Stimulated activated naive B cell treated with anti-CD40 and anti-IgM and Interleukin-4, amounts not matched to agents 10 μg/mL and 1 μg/mL and 100 μg/mL, for 72 hours (primary cell): ENCODE measurements around the gene KAZN.

Source experiments
- ATAC-seq, 2 donors: fragments of 150-1000 bp; cut with Tn5 transposase; replicated peaks; 2 replicates each; pipeline ENCODE4 v1.10.0; 2021; ENCODE audit warnings: moderate library complexity in 1 of 2
- DNase-seq: peaks from one replicate; pipeline ENCODE4 v3.0.0; 2021
- H3K27ac Mint-ChIP-seq: one replicate; pipeline ENCODE4 v1.8.0; 2022; ENCODE audit warnings: mild to moderate bottlenecking, mixed read lengths
- H3K27me3 Mint-ChIP-seq, 2 donors: one replicate each; pipeline ENCODE4 v1.8.0; 2022; ENCODE audit warnings: mixed read lengths in 2 of 2
- H3K36me3 Mint-ChIP-seq, 2 donors: one replicate each; pipeline ENCODE4 v1.8.0; 2022; ENCODE audit warnings: mixed read lengths in 2 of 2, mild to moderate bottlenecking in 1 of 2
- H3K4me1 Mint-ChIP-seq, 2 donors: one replicate each; pipeline ENCODE4 v1.8.0; 2022; ENCODE audit warnings: mixed read lengths in 2 of 2, mild to moderate bottlenecking in 1 of 2
- H3K4me3 Mint-ChIP-seq, 2 donors: one replicate each; pipeline ENCODE4 v1.8.0; 2022; ENCODE audit warnings: mild to moderate bottlenecking in 2 of 2, mixed read lengths in 2 of 2, moderate library complexity in 1 of 2
- H3K9me3 Mint-ChIP-seq, 2 donors: one replicate each; pipeline ENCODE4 v1.8.0; 2022; ENCODE audit warnings: mixed read lengths in 2 of 2, mild to moderate bottlenecking in 1 of 2

The KAZN gene

DNA sequence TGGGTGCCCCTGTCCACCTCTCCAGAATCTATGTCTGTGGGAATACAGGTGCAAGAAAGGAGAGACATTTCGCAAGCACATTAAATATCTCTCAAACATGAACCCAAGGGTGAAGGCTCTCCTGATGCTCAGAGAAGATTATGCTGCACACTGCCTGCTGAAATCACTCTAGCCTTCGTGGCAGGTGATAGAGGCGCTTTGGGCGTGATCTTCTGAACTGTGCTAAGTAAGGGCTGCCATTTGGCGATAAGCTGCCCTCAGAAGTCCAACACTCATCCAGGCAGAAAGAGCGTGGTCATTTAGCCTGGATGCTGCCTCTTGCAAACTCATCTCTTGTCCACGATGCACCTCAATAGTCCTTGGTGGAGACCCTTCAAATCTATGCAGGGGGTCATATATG is 241.9 kb downstream of the KAZN start:
- Mint-ChIP-seq H3K36me3 (peaks cover 2 to 5% of the 10 kb centered on the region in 2 donors), H3K27me3 (peaks cover 8 to 13% of the 10 kb centered on the region in 2 donors), H3K9me3 (peaks cover 24 to 25% of the 10 kb centered on the region in 2 donors), H3K4me3 (no peak overlapping the region), H3K4me1 (no peaks in the 10 kb centered on the region), H3K27ac (no peak overlapping the region)
- no peak for ATAC-seq
- DNase-seq = no peak

DNA sequence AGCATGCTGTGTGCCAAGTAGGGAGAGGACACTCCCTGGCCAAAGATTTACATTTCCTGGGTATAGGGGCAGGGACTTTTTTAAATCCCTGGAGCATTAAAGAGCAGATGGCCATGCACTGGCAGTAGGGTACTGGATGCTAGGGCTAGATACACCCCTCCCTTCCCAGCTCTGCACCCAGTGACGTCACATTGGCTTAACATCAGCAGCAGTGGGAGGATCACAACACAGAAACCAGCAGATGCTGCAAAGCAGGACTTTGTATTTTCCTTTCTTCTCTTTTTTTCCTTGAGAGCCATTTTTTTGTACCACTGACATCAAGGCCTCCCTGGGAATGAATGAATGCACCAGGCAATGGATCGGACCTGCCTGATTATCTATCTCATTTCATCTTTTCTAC is 243.0 kb downstream of the KAZN start:
- no peak overlapping the region for H3K4me3 Mint-ChIP-seq
- ATAC-seq = no peak
- peaks cover 2 to 5% of the 10 kb centered on the region in 2 donors for H3K36me3 Mint-ChIP-seq
- H3K4me1 Mint-ChIP-seq = no peaks in the 10 kb centered on the region
- H3K27ac Mint-ChIP-seq = no peak overlapping the region
- no peak for DNase-seq
- peaks cover 25 to 26% of the 10 kb centered on the region in 2 donors for H3K9me3 Mint-ChIP-seq
- H3K27me3 Mint-ChIP-seq = peaks cover 11 to 16% of the 10 kb centered on the region in 2 donors

DNA sequence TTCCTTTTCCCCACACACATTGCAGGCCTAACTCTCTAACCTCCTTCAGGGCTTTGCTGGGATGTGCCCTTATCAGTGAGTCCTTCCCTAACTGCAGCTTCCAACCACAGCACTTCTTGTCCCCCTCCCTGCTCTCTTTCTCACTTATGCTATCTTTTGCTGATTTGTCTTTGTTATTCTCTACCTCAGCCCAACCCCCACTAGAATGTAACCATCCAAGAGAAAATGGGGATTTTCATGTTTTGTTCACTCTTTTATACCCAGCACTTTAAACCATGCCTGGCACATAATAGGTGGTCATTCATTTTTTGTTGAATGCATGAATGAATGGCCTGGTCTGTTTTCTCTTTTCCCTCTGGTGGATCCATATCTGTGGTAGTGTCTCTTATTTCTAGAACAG is 243.5 kb downstream of the KAZN start:
- H3K27me3 Mint-ChIP-seq = peaks cover 11 to 16% of the 10 kb centered on the region in 2 donors
- no peaks in the 10 kb centered on the region for H3K4me1 Mint-ChIP-seq
- no peak overlapping the region for H3K4me3 Mint-ChIP-seq
- ATAC-seq (no peak), DNase-seq (no peak)
- peaks cover 2 to 5% of the 10 kb centered on the region in 2 donors for H3K36me3 Mint-ChIP-seq
- H3K9me3 Mint-ChIP-seq = peaks cover 25 to 26% of the 10 kb centered on the region in 2 donors
- no peak overlapping the region for H3K27ac Mint-ChIP-seq

DNA sequence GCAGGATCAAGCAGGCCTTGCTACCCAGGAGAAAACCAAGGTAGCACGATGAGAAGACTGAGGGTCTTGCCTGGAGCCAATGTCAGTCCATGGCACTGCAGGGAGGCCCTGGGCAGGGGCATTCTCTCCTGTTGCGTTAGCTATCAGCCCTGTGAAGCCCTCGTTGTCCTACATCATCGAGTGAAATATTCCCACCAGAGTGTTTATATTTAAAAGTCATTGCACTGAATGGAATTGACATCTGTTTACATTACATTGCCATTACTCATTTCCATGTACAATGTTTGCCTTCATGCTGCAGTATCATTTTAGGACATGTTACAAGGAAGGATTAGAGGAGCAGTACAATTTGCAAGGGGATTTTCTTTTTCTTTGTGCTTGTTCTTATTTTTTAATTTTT is 243.9 kb downstream of the KAZN start:
- Mint-ChIP-seq H3K27ac (no peak overlapping the region), H3K36me3 (peaks cover 2 to 5% of the 10 kb centered on the region in 2 donors), H3K27me3 (peaks cover 11 to 16% of the 10 kb centered on the region in 2 donors), H3K4me1 (no peaks in the 10 kb centered on the region), H3K9me3 (peaks cover 25 to 26% of the 10 kb centered on the region in 2 donors), H3K4me3 (no peak overlapping the region)
- DNase-seq (no peak), ATAC-seq (no peak)

DNA sequence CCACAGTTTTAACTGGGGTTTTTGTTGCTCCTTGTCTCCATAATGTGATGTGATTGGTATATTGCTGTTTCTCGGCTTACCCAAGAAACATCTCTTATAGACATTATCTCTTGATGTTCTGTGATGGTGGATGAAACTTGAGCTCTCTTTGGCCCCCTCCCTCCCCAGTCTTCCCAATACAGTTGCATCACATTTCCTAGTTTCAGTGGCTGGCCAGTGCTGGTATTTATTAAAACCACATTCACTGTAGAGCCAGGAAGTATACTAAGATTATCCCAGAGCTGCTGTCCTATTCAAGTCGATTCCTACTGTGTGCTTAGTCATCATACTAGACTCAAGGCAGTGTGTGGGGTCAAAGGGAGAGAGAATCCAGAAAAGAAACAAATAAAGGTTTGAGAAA is 244.4 kb downstream of the KAZN start:
- ATAC-seq (no peak), DNase-seq (no peak)
- Mint-ChIP-seq H3K4me1 (no peaks in the 10 kb centered on the region), H3K36me3 (peaks cover 2 to 5% of the 10 kb centered on the region in 2 donors), H3K4me3 (no peak overlapping the region), H3K27ac (no peak overlapping the region), H3K9me3 (peaks cover 25 to 26% of the 10 kb centered on the region in 2 donors), H3K27me3 (peaks cover 11 to 16% of the 10 kb centered on the region in 2 donors)

DNA sequence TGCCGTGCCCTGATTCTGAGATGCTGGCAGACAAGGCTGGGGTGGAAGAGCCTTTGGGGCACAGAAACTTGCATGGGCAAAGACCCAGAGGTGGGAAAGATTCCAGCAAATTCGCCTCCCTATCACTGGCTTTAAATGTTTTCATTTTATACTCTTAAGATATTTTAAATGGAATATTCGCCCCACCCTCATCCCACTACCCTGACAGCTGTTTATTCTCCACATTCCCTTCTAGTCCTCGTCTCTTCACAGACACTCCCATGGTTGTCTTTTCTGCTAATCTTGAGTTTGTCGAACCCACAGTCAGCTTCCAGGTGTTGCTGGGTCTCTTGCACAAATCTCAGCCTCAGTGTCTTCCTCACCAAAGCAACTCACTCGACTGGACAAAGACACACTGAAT is 245.0 kb downstream of the KAZN start:
- Mint-ChIP-seq H3K27me3 (peaks cover 11 to 16% of the 10 kb centered on the region in 2 donors), H3K4me1 (no peaks in the 10 kb centered on the region), H3K27ac (no peak overlapping the region), H3K36me3 (peaks cover 2 to 5% of the 10 kb centered on the region in 2 donors), H3K4me3 (no peak overlapping the region), H3K9me3 (peaks cover 25% of the 10 kb centered on the region in 2 donors)
- DNase-seq = no peak
- ATAC-seq = no peak

DNA sequence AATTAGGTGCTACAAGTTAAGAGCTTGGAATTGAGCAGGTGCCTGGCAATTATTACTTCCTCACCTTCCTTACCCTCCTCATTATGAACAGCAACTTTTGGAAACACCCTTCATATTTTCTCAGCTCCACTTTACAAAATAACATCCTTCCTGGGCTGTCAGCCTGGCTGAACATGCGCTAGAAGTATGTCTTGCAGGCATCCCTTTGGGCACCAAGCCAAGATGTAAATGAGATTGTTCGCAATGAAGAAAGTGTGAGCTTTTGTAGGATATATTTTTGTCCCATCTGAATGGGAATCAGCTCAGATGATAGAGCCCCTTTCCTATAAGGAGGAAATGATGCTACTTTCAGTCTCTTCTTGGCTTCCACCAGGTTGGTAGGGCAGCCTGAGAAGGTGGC is 245.9 kb downstream of the KAZN start:
- Mint-ChIP-seq H3K4me1 (no peaks in the 10 kb centered on the region), H3K4me3 (no peak overlapping the region), H3K36me3 (peaks cover 2 to 5% of the 10 kb centered on the region in 2 donors), H3K27me3 (peaks cover 11 to 16% of the 10 kb centered on the region in 2 donors), H3K27ac (no peak overlapping the region), H3K9me3 (peaks cover 25% of the 10 kb centered on the region in 2 donors)
- DNase-seq = no peak
- no peak for ATAC-seq

DNA sequence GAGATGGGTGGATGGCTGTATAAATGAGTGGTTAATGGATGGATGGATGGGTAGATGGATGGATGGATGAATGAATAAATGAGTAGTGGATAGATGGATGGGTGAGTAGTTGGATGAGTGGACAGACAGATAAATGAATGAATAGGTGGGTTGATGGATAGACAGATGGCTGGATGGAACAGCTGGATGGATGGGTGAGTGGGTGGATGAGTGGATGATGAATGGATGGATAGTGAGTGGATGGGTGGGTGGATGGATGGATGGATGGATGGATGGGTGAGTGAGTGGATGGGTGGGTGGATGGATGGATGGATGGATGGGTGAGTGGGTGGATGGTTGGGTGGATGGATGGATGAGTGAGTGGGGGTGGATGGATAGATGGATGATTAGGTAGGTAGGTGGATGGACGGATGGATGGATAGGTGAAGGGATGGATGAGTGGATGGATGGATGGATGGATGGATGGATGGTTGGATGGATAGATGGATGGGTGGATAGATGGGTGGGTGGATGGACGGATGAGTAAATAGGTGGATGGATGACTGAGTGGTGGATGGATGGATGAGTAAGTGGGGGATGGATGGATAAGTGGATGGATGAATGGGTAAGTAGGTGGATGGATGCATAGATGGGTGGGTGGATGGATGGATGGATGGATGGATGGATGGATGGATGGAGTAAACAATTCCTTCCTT is 246.6 kb downstream of the KAZN start:
- no peak for ATAC-seq
- Mint-ChIP-seq H3K9me3 (peaks cover 23 to 25% of the 10 kb centered on the region in 2 donors), H3K4me1 (no peaks in the 10 kb centered on the region), H3K4me3 (no peak overlapping the region), H3K27ac (no peak overlapping the region), H3K27me3 (peaks cover 11 to 16% of the 10 kb centered on the region in 2 donors), H3K36me3 (peaks cover 2 to 5% of the 10 kb centered on the region in 2 donors)
- DNase-seq = no peak

DNA sequence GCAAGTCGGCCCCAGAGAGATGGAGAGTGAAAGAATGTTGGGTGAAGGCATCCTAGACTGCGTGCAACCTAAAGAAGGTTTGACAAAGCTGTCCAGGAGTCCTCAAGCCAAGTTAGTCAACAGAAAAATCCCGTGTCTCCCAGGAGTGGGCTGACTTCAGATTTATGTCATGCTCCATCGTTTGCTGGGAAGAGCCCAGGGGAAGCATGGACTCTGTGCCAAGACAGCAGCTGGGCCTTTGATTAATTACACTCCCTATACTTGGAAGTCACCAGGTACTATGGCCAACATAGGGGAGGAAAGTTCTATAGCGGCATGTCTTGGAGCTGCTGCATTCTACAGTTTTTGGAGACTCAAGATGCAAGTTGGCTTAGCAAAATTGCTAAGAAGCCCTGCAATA is 247.4 kb downstream of the KAZN start:
- peaks cover 21 to 22% of the 10 kb centered on the region in 2 donors for H3K9me3 Mint-ChIP-seq
- DNase-seq (no peak), ATAC-seq (no peak)

DNA sequence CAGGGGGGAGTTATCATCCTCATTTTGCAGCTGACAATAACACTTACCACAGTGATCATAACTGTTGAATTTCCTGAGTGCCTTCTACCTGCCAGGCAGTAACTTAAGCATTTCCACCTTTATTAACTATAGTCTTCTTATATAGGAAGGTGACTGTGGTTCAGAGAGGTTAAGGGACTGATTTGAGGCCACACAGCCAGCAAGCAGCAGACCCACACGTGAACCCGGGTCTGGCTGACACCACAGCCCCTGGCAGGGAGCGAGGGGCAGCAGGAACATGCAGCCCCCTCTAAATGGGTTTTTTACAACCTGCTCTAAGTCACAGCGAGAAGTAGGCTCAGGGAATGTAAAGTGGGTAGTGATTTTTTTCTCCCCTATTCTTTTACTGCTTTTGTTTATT is 248.2 kb downstream of the KAZN start:
- H3K27me3 Mint-ChIP-seq = peaks cover 11 to 16% of the 10 kb centered on the region in 2 donors
- no peaks in the 10 kb centered on the region for H3K4me1 Mint-ChIP-seq
- no peak overlapping the region for H3K4me3 Mint-ChIP-seq
- H3K36me3 Mint-ChIP-seq = peaks cover 2 to 5% of the 10 kb centered on the region in 2 donors
- DNase-seq (no peak), ATAC-seq (no peak)
- no peak overlapping the region for H3K27ac Mint-ChIP-seq
- H3K9me3 Mint-ChIP-seq = peaks cover 18 to 19% of the 10 kb centered on the region in 2 donors

More for the DNA sequence above, 247.4 kb downstream of the KAZN start:
- no peak overlapping the region for H3K4me3 Mint-ChIP-seq
- peaks cover 2 to 5% of the 10 kb centered on the region in 2 donors for H3K36me3 Mint-ChIP-seq
- no peak overlapping the region for H3K27ac Mint-ChIP-seq
- no peaks in the 10 kb centered on the region for H3K4me1 Mint-ChIP-seq
- H3K27me3 Mint-ChIP-seq = peaks cover 11 to 16% of the 10 kb centered on the region in 2 donors

DNA sequence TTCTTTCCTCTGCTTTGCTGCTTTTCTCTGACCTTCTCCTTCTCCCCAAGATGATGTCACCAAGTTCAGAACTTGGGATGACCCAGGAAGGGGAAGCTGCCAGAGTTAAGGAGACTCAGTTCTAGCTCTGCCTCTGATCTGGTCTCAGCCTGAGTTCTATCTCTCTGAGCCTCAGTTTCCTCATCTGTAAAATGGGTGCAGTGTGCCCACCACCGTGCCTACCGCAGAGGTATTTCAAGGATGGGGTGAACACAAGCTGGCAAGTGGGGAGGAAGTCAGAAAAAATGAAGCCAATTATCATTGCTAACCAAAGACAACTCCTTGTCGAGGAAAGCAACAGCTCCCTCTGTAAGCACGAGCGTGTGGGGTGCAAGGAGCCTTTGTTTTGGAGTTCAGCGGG is 249.7 kb downstream of the KAZN start:
- Mint-ChIP-seq H3K27me3 (peaks cover 11% of the 10 kb centered on the region in 2 donors), H3K27ac (no peak overlapping the region), H3K9me3 (peaks cover 9 to 10% of the 10 kb centered on the region in 2 donors), H3K36me3 (no peaks in the 10 kb centered on the region), H3K4me1 (no peaks in the 10 kb centered on the region), H3K4me3 (no peak overlapping the region)
- ATAC-seq (no peak), DNase-seq (no peak)

DNA sequence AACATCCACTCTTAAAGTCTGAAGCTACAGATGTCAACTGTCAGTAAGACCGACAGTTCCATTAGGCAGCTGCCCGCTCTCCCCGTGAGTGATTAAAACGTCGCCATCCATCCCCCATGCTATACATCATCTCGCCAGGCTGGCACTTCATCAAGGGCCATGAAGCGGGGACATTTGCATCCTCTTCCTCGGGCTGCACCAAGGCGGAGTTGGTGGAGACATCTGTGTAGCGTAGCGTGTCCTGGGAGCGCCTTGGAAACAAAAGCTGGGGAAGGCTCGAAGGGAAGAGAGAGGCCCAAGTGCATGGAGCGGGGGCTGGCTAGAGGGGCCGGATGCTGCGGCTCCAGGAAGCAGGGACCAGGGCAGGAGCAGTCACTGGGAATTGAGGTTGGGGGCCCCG is 250.1 kb downstream of the KAZN start:
- Mint-ChIP-seq H3K4me3 (no peak overlapping the region), H3K9me3 (peaks cover 9% of the 10 kb centered on the region in 2 donors), H3K27me3 (peaks cover 11 to 13% of the 10 kb centered on the region in 2 donors), H3K36me3 (no peaks in the 10 kb centered on the region), H3K4me1 (no peaks in the 10 kb centered on the region), H3K27ac (no peak overlapping the region)
- no peak for DNase-seq
- ATAC-seq = no peak

DNA sequence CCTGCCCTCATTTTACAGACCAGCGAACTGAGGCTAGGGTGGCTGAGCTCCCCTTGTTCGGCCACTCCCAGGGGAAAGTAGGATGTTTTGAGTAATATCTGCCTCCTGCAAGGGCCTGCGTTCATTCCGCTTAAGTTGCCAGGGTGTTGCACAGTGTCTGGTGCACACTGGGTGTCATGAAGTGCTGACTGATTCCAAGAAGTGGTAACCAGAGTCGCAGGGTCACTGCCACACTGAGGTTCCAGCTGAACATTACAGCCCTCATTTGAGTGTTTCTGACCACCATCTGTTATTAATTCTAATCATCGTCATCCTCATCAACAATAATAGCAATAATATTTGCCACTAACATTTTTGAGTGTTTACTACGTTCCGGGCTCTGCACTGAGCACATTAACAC is 250.6 kb downstream of the KAZN start:
- H3K4me3 Mint-ChIP-seq = no peak overlapping the region
- H3K27ac Mint-ChIP-seq = no peak overlapping the region
- DNase-seq = no peak
- H3K9me3 Mint-ChIP-seq = peaks cover 9% of the 10 kb centered on the region in 2 donors
- H3K4me1 Mint-ChIP-seq = no peaks in the 10 kb centered on the region
- ATAC-seq = no peak
- no peaks in the 10 kb centered on the region for H3K36me3 Mint-ChIP-seq
- H3K27me3 Mint-ChIP-seq = peaks cover 11 to 15% of the 10 kb centered on the region in 2 donors

DNA sequence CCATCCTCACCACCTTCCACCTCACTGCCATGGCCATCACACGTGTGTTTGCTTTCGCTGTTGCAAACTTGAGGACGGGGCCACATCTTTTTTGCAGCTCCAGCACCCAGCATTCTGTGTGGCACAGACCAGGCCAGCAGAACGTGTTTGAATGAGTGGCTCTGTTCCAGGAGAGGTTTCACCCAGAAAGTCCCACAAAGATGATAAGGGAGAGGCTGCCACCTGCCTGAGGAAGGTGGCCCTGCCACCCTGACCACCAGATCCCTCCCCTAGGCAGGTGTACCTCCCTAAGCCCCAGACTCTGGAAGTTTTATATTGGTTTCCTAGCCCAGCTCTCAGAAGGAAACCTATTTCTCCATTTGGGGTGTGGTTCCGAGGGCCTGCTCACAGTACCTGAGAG is 252.1 kb downstream of the KAZN start:
- Mint-ChIP-seq H3K4me3 (no peak overlapping the region), H3K4me1 (no peaks in the 10 kb centered on the region), H3K9me3 (peaks cover 0 to 3% of the 10 kb centered on the region in 2 donors), H3K27ac (no peak overlapping the region), H3K27me3 (peaks cover 5 to 15% of the 10 kb centered on the region in 2 donors), H3K36me3 (no peaks in the 10 kb centered on the region)
- DNase-seq (no peak), ATAC-seq (peak in 1 of 2 donors; percentile 57)

DNA sequence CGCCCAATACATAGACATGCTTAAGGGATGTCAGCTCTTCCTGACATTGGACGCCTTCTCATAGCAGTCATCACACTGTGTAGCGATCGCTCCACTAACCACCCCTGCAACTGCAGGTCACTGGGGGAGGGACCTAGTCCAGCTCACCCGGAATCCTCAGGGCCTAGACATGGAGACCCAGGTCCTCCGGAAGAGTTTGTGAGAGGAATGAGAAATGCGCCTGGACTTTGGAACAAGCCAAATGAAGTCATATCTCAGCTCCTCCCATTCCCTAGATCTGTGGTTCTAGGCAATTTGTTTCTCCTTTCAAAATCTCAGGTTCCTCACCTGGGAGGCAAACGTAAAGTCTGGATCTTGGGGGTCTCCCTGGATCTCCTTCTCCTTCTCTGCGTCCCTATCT is 253.3 kb downstream of the KAZN start:
- H3K9me3 Mint-ChIP-seq = peaks cover 0 to 2% of the 10 kb centered on the region in 2 donors
- ATAC-seq = no peak
- no peaks in the 10 kb centered on the region for H3K36me3 Mint-ChIP-seq
- H3K27me3 Mint-ChIP-seq = peaks cover 6 to 21% of the 10 kb centered on the region in 2 donors
- no peak for DNase-seq
- H3K4me3 Mint-ChIP-seq = no peak overlapping the region
- no peaks in the 10 kb centered on the region for H3K4me1 Mint-ChIP-seq
- H3K27ac Mint-ChIP-seq = no peak overlapping the region
